Stomach smooth muscle (tissue), 2 donors: ENCODE data around the gene KCTD16.

Experiments used
- H3K27ac ChIP-seq: one replicate; pipeline ENCODE4 v1.7.0; 2013; ENCODE audit warnings: mild to moderate bottlenecking, low read length, inconsistent platforms
- H3K27me3 ChIP-seq, 2 donors: one replicate each; pipeline ENCODE4 v1.7.0; 2013; ENCODE audit warnings: low read length in 2 of 2; ENCODE audit not compliant: insufficient read depth in 2 of 2, control insufficient read depth in 1 of 2
- H3K36me3 ChIP-seq, 2 donors: one replicate each; pipeline ENCODE4 v1.7.0; 2013; ENCODE audit warnings: low read length in 2 of 2; ENCODE audit not compliant: control insufficient read depth in 2 of 2, insufficient read depth in 2 of 2
- H3K4me1 ChIP-seq: one replicate; pipeline ENCODE4 v1.7.0; 2013; ENCODE audit warnings: low read length; ENCODE audit not compliant: control insufficient read depth, insufficient read depth
- H3K4me3 ChIP-seq, 2 donors: one replicate each; pipeline ENCODE4 v1.7.0; 2013; ENCODE audit warnings: low read length in 2 of 2
- H3K9ac ChIP-seq, 2 donors: one replicate each; pipeline ENCODE4 v1.7.0; 2013; ENCODE audit warnings: low read length in 2 of 2, mild to moderate bottlenecking in 1 of 2
- H3K9me3 ChIP-seq, 2 donors: one replicate each; pipeline ENCODE4 v1.7.0; 2013; ENCODE audit warnings: low read length in 2 of 2; ENCODE audit not compliant: control insufficient read depth in 2 of 2
- donor health status: healthy.
- donor health status: Pancreatic carcinoma.

The KCTD16 gene

DNA sequence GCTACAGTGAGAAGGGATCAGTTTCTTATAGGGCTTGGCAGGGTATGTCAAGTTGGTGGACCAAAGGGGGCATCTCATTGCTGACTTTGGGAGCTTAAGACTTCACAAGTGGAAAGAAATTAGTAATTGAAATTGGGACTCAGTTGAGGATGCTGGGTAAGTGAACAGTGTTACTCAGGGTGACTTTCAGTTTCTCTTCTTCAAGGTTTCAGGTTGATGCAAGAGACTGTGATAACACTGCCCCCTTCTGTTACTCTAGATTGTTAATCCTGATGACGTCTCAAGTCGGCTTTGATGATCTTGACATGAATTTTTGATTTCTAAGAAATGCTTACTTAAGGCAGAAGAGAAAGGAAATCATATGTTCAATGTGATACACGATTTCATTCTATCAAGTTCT lies 21.3 kb downstream of the KCTD16 start:
- H3K4me3 ChIP-seq = no peak overlapping the region
- no peak overlapping the region for H3K9ac ChIP-seq
- H3K27me3 ChIP-seq = peaks cover 0 to 6% of the 10 kb centered on the region in 2 donors
- no peaks in the 10 kb centered on the region for H3K9me3 ChIP-seq
- no peaks in the 10 kb centered on the region for H3K4me1 ChIP-seq
- no peak overlapping the region for H3K27ac ChIP-seq
- H3K36me3 ChIP-seq = no peaks in the 10 kb centered on the region

DNA sequence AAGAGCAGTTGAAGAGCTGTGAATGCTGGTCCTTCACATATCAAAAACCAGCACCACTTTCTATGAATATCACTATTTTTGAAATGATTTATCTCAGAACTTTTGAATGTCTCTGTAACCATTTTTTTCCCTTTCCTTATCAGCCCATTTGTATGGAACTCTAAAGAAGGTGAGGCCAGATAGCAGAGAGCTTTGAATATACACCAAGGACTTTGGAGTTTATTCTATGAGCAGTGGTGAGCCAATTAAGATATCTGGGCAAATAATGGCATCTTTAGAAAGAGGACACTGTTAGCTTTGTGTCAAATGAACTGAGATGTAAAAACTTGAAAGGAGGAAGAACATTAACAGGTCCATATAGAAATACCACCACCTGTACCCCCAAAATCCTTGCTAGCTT lies 22.0 kb downstream of the KCTD16 start:
- no peaks in the 10 kb centered on the region for H3K36me3 ChIP-seq
- no peak overlapping the region for H3K4me3 ChIP-seq
- H3K4me1 ChIP-seq = no peaks in the 10 kb centered on the region
- no peak overlapping the region for H3K9ac ChIP-seq
- H3K27ac ChIP-seq = no peak overlapping the region
- no peaks in the 10 kb centered on the region for H3K9me3 ChIP-seq
- peaks cover 0 to 6% of the 10 kb centered on the region in 2 donors for H3K27me3 ChIP-seq

DNA sequence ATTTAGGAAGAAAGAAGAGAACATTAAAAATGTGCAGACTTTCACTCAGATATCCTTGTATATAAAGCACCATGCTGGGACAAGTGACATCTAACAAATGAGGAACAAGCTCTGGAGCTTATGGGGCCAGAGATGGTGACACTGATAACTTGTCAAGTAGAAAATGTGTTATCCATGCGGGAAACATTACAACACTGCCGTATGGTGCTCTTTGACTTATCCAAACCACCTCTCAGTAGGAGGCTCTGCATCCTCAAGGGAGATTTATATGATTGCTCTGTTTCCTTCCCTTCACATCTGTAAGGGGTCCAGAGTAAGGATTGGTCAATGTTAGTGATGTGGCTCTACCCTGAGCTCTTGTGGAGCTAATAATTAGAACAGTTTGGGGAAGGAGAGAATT lies 23.5 kb downstream of the KCTD16 start:
- Histone ChIP-seq H3K36me3 (no peaks in the 10 kb centered on the region), H3K9ac (no peak overlapping the region), H3K4me1 (no peaks in the 10 kb centered on the region)

DNA sequence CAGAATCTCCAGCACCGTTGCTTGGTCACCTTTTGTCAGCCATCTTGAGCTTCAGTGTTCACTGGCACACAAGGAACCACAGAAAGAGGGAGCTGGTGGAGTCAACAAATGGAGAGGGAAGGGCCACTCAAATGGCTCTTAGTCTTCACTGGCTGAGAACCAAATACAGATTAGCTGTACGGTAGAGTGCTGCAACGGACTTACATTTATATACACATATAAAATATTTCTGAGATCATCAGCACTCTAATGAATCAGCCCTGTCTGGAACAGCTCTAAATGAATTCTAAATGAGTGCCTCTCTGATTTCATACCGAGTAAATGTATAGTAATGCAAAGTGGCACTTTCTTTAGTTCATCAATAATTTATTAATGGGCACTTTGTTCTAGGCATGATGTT lies 24.8 kb downstream of the KCTD16 start:
- Histone ChIP-seq H3K36me3 (no peaks in the 10 kb centered on the region), H3K9ac (no peak overlapping the region), H3K27ac (no peak overlapping the region), H3K4me1 (no peaks in the 10 kb centered on the region), H3K9me3 (no peaks in the 10 kb centered on the region), H3K27me3 (peaks cover 0 to 6% of the 10 kb centered on the region in 2 donors), H3K4me3 (no peak overlapping the region)

More for the DNA sequence above, 23.5 kb downstream of the KCTD16 start:
- H3K4me3 ChIP-seq = no peak overlapping the region
- H3K9me3 ChIP-seq = no peaks in the 10 kb centered on the region
- H3K27me3 ChIP-seq = peaks cover 0 to 6% of the 10 kb centered on the region in 2 donors
- H3K27ac ChIP-seq = no peak overlapping the region

DNA sequence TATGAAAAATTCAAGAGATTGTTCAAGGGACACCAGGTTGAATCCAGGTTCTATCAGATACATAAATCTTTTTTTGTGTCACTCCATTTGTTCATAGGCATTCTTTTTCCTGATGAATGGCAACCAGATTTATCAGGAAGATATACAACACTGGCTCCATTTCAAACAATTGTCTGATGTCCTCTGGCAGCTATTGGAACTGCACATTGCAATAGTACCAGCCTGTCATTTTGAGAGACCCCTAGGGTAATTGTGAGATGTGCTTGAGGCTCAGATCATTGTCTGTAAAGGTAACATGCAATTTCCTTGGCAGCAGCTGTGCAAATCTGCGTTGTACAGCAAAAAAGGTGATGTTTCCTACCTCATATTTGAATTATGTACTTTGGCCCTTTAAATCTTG lies 25.9 kb downstream of the KCTD16 start:
- Histone ChIP-seq H3K4me3 (no peak overlapping the region), H3K27ac (no peak overlapping the region), H3K36me3 (no peaks in the 10 kb centered on the region), H3K4me1 (no peaks in the 10 kb centered on the region), H3K9ac (no peak overlapping the region), H3K9me3 (no peaks in the 10 kb centered on the region), H3K27me3 (peaks cover 0 to 8% of the 10 kb centered on the region in 2 donors)

DNA sequence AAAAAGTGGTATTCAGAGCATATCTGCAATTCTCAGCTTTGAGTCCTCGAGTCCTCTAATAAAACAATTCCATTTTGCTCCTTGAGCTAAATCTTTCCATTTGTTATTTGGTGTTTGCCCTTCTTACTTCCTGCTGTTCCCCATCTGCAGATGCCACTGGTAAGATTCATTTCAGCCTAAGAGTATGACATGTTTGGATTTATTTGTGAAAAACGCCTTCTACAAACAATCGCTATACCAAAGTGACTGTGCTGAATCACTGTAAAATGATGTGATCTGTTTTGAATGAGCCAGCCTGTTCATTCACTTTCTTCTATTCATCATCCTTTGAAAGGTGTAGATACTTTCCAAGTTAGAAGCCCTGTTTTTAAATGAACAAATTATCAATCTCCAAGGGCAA lies 27.7 kb downstream of the KCTD16 start:
- H3K36me3 ChIP-seq = no peaks in the 10 kb centered on the region
- no peaks in the 10 kb centered on the region for H3K9me3 ChIP-seq
- H3K4me3 ChIP-seq = no peak overlapping the region
- H3K27me3 ChIP-seq = peaks cover 0 to 8% of the 10 kb centered on the region in 2 donors
- H3K4me1 ChIP-seq = no peaks in the 10 kb centered on the region
- H3K9ac ChIP-seq = no peak overlapping the region
- no peak overlapping the region for H3K27ac ChIP-seq

DNA sequence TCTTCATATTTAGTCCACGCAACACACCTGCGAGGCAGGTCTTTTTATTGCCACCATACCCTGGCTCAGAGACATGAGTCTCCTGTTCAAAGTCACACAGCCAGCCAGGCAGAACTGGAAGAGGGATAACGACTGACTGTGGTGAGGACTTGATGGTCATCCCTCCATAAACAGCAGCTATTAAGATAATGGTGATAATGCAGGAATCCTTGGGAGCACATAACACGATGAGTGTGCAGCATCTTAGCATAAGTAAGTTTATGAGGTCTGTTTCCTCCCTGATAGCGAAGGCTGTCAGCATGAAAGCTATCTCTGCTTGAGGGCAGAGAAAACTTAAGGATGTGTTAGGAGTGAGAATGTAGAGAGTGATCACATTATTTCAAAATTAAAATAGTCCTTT lies 30.9 kb downstream of the KCTD16 start:
- Histone ChIP-seq H3K27ac (no peak overlapping the region), H3K4me3 (no peak overlapping the region)

DNA sequence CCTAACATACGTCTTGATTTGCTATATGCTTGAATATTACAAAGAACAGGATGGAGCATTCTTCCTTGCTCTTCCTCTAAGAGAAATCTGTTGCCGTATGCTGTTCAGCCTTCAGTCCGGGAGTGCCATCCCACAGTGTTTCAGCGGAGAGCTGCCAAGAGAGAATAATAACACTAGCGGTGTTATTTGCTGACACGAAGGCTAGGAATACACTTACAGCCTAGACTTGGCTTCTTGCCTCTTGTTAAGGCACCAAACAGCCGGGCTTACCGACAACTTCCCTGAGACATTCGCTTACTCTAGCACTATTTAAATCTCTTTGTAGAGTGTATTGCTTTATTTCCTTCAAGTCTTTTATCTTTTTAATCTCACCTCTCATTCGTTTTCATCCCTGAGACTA lies 31.4 kb downstream of the KCTD16 start:
- Histone ChIP-seq H3K4me3 (no peak overlapping the region), H3K4me1 (peaks cover 4% of the 10 kb centered on the region), H3K36me3 (no peaks in the 10 kb centered on the region), H3K27ac (no peak overlapping the region), H3K9ac (no peak overlapping the region), H3K27me3 (peaks cover 7 to 23% of the 10 kb centered on the region in 2 donors), H3K9me3 (no peaks in the 10 kb centered on the region)

More for the DNA sequence above, 30.9 kb downstream of the KCTD16 start:
- Histone ChIP-seq H3K36me3 (no peaks in the 10 kb centered on the region), H3K4me1 (peaks cover 4% of the 10 kb centered on the region), H3K9ac (no peak overlapping the region), H3K9me3 (no peaks in the 10 kb centered on the region), H3K27me3 (peaks cover 4 to 19% of the 10 kb centered on the region in 2 donors)

DNA sequence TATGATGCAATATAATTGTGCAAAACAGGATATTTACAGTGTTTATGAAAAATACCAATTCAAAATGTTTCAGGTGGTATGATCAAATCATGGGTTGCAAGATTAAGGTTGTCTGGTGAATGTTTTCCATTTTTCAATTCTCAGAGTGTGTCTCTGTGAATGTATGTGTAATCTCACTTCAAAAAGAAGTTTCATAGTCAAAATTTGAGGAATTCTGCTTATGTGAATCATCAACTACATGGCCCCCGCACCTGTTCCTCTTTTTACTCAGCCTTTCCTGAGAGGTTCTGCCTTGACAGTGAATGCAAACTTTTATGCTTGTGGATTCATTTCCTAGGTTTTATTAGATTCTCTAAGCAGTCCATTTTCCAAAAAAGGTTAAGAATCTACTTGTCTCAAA lies 32.1 kb downstream of the KCTD16 start:
- Histone ChIP-seq H3K4me3 (no peak overlapping the region), H3K36me3 (no peaks in the 10 kb centered on the region), H3K4me1 (peaks cover 4% of the 10 kb centered on the region), H3K27ac (no peak overlapping the region), H3K9me3 (no peaks in the 10 kb centered on the region), H3K27me3 (peaks cover 7 to 25% of the 10 kb centered on the region in 2 donors), H3K9ac (no peak overlapping the region)

DNA sequence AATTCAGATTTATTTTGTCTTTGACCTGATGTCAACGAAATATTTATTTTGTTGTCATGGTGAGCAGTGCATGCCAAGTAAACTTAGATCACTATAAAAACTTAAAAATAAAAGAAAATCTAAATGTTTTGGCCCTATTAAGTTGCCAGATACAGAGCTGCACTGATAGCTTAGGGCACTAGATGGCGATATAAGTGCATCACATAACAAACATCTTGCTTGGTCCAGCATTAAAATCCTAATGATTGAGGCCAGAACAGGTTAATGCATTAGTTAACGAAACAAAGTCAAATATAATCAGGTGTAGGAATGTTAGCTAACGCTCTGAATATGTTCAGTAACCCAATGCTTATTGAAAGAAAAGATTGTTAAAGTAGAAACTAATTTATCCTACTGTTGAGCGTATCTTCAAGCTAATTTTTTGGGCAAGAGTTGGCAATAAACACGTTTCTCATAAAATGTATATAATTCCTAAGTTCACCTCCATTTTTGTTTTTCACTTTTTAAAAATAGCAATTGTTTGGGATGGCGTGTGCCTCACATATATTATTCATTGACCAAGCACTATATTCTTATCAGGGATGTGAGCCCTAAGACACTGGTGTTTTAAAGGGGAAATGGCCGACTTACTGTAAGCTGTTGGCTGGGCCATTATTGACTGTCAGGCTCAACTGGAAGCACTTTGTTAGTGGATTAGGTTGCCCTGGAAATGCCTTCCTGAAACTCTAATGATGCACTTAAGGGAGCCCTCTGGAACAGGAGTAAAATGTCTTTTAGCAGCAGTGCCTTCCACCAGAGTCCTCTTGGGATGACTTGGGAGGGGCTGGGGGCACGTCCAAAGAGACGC lies 33.3 kb downstream of the KCTD16 start:
- Histone ChIP-seq H3K9me3 (no peaks in the 10 kb centered on the region), H3K27me3 (peaks cover 7 to 30% of the 10 kb centered on the region in 2 donors), H3K9ac (no peak overlapping the region), H3K4me1 (peaks cover 4% of the 10 kb centered on the region), H3K4me3 (no peak overlapping the region), H3K27ac (no peak overlapping the region), H3K36me3 (no peaks in the 10 kb centered on the region)

DNA sequence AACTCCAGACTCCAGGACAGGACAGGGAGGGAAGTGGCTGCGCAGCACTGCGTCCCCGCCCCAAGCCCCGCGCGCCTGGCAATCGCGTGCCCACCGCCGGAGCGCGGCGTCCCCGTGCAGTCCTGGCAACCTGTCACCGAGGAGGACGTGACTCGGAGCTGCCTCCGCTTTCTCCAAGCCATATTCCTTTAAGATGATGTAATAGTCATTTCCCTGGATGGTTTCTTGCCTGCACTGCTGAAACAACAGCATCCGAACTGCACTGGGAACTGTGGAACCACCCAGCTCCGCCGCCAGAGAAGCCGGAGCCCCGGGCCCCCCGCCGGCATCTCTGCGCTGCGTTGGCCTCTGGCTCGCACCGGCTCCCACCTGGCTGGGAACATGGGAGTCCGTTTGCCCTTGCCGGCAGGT lies 34.5 kb downstream of the KCTD16 start:
- H3K9me3 ChIP-seq = no peaks in the 10 kb centered on the region
- peak overlapping the region; percentile 28 to 61 for H3K4me3 ChIP-seq
- H3K27ac ChIP-seq = no peak overlapping the region
- H3K36me3 ChIP-seq = no peaks in the 10 kb centered on the region
- H3K9ac ChIP-seq = no peak overlapping the region
- H3K4me1 ChIP-seq = peaks cover 4% of the 10 kb centered on the region
- H3K27me3 ChIP-seq = peaks cover 7 to 35% of the 10 kb centered on the region in 2 donors
